D721Med (cell line): ENCODE data around the gene CD300LD.
"Not testable (repeated sequence)": the region's sequence is repeated elsewhere in the genome, so short reads cannot be mapped to it uniquely, and the experiment has no call there.

Experiments used
- DNase-seq: peaks from one replicate; pipeline ENCODE4 v3.0.0; 2011; ENCODE audit warnings: low spot score; ENCODE audit not compliant: insufficient read length
- FAIRE-seq: peaks from 2 replicates; lab custom pipeline; 2011; peaks lifted over from hg19 to GRCh38; lab: Jason Lieb, UNC
- CTCF ChIP-seq: IDR thresholded peaks from 2 replicates; pipeline ENCODE4 v1.5.1; 2012; ENCODE audit warnings: mild to moderate bottlenecking, control low read depth; ENCODE audit not compliant: insufficient read depth; ENCODE audit errors: missing control alignments

Gene CD300LD

GRCh38 chr17:74592087-74592990 lies at the start of gene CD300LD:
CD300LD (minus strand) TSS chr17:74592283; CDS start chr17:74592202, 81 bp downstream.
- TF ChIP-seq CTCF = no peak
- DNase-seq (no peak), FAIRE-seq (no peak)

- FAIRE-seq (no peak), DNase-seq (no peak)
- no peak for TF ChIP-seq CTCF
These were observed 49.3 kb upstream of the CD300LD start for GRCh38 chr17:74641224-74641957.

- no peak for TF ChIP-seq CTCF
- DNase-seq (no peak), FAIRE-seq (no peak)
These were observed 47.6 kb upstream of the CD300LD start for GRCh38 chr17:74639704-74640151.

- no peak for TF ChIP-seq CTCF
- FAIRE-seq (no peak), DNase-seq (no peak)
These were observed 45.8 kb upstream of the CD300LD start for GRCh38 chr17:74637926-74638325.

- no peak for DNase-seq
- no peak for TF ChIP-seq CTCF
- no peak for FAIRE-seq
These were observed 45.2 kb upstream of the CD300LD start for GRCh38 chr17:74637265-74637664.

GRCh38 chr17:74636541-74637085 lies 44.5 kb upstream of the CD300LD start:
- DNase-seq, FAIRE-seq: not testable (repeated sequence)

GRCh38 chr17:74635418-74635817 lies 43.3 kb upstream of the CD300LD start:
- DNase-seq (no peak), FAIRE-seq (no peak)

More at GRCh38 chr17:74635418-74635817, 43.3 kb upstream of the CD300LD start:
- TF ChIP-seq CTCF = no peak
